HG03108 (cell line): Measurements from ENCODE around the gene KIF16B.

Source experiments
- ATAC-seq: cut with Tn5 transposase; IDR thresholded peaks from one replicate; pipeline ENCODE4 v1.9.1; 2021; ENCODE audit warnings: moderate library complexity; ENCODE audit not compliant: unreplicated experiment

The KIF16B gene

GRCh38 chr20:16556301-16556700 lies 16.9 kb downstream of the KIF16B start:
- no peak for ATAC-seq

DNA sequence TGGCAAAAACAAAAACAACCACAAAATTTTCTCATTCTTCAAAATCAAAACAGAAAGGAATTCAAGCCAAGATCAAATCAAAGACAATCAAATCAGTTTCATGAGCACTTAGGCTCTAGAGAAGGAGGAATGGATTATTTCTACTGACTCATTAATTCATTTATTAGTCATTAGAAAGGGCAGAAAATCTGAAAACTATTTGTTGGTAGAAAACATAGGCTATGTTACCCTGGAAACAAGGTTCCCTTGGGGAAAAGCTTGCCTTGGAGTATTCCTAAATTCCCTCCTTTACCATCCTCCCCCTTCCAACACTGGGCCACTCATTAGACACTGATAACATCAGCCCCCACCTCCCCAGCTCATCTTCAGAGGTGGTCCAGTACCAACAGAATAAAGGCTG lies 17.5 kb downstream of the KIF16B start:
- ATAC-seq = no peak

- ATAC-seq = no peak
These were observed 18.3 kb downstream of the KIF16B start for GRCh38 chr20:16554766-16555543.

DNA sequence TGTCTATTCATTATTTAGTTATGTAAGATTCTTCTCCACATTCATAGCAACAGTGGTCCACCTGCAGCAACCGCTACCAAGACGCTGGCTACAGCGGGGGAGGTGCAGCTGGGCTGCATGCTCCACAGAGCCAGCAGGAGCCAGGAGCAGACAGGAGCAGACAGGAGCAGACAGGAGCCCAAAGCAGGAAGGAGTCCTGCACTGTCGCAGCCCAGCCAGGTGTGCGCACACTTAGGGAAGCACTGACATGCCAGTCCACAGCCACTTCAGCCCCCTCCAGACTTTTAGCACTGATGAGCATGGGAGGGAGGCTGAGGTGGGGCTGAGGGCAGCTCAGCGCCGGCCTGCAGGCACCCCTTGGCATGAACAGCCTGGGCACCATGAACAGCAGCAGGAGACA lies 19.6 kb downstream of the KIF16B start:
- no peak for ATAC-seq

DNA sequence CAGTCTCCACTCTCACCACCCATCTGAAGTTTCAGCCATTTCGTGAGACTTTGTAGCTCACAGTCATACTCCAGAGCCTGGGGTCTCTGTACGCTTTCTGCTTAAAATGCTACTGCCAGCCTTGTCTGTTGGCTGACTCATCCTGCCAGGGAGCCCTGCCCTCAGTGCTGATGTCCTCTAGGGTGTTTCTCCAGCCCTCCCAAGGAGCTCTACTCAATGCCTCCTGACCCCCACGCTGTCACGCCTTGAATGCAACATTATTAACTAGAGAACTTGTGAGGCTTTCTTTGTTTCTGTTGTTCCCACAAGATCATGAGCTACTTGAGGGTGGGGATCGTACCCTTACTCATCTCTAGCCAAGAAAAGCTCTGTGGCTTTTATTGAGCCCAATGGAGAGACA lies 20.1 kb downstream of the KIF16B start:
- ATAC-seq = no peak

GRCh38 chr20:16552015-16552414 lies 21.2 kb downstream of the KIF16B start:
- ATAC-seq = no peak

- no peak for ATAC-seq
These were observed 21.6 kb downstream of the KIF16B start for GRCh38 chr20:16551607-16552006.

DNA sequence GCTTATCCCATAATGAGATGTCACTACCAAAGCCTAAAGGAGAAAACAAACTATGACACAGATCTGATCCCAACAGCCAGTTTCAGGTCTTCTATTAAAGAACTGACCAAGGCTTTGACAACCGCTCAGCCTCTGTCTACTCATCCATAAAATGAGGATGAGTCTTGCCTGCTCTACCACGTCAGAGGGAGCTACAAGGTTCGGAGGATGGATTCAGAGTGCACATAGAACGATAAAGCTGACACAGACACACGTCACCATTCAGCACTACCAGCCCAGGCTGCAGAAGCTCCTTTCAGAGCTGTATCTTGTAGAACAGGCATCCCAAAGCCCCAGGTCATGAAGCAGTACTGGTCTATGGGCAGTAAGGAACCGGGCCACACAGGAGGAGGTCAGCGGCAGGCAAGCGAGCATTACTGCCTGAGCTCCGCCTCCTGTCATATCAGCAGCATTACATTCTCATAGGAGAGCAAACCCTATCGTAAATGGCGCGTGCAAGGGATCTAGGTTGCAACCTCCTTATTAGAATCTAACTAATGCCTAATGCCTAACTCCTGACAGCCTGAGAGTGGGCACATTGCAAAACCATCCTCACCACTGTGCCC lies 25.1 kb downstream of the KIF16B start:
- no peak for ATAC-seq

DNA sequence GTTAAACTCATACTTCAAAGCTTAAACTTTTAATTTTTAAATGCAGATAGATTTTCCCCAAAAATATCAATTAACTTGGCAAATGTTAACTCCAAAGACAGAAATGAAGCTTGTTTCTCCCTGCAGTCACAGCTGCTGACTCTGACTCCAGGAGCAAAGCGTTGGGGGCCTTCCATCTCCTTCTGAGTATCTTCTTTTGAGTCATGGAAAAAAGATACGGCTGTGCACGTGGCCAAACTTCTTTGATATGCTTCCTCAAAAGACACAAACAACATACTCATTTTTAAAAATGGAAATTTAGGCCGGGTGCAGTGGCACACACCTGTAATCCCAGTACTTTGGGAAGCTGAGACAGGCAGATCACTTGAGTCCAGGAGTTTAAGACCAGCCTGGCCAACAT lies 28.3 kb downstream of the KIF16B start:
- ATAC-seq = no peak

DNA sequence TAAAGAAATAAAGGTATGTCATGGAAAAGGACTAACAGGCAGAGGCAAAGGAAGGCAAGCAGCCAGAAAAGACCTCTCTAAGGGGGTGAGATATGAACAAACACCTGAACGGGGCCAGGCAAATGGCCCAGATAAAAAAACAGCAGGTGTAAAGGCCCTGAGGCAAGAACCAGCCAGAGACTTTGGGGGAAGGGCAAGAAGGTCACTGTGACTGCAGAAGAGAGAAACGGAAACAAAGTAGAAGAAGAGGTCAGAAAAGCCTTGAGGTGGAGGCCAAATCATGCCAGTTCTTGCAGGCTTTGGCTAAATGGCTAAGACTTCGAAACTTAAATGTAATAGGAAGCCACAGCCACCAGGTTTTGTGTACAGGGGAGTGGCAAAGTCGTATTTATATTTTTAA lies 30.8 kb downstream of the KIF16B start:
- ATAC-seq = no peak

- no peak for ATAC-seq
These were observed 31.4 kb downstream of the KIF16B start for GRCh38 chr20:16541878-16542277.

GRCh38 chr20:16541226-16541625 lies 32.0 kb downstream of the KIF16B start:
- no peak for ATAC-seq

GRCh38 chr20:16539280-16540021 lies 33.8 kb downstream of the KIF16B start:
- ATAC-seq = no peak

DNA sequence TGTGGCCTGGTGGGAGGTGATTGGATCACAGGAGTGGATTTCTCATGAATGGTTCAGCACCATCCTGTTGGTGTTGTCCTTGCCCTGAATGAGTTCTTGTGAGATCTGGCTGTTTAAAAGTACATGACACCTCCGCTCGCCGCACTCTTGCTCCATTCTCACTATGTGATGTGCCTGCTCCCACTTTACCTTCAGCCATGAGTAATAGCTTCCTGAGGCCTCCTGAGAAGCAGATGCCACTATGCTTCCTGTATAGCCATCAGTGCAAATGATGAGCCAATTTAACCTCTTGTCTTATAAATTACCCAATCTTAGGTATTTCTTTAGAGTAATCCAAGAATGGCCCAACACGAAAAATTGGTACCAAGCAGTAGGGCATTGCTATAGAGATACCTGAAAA lies 34.5 kb downstream of the KIF16B start:
- no peak for ATAC-seq

DNA sequence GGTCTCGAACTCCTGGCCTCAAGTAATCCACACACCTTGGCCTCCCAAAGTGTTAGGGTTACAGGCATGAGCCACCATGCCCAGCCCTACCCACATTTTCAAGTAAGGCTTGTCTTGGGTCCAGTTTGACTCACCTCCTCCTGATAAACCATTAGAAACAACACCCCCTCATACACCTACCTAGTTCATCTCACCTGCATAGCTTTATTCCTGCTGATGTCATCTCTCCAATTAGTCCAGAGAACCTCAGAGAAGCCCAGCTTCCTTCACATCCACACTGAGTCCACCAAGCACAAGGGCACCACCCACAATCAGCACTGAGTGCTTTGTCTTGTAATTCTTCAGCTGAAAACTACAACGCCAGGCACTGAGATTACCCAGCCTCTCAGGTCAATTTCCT lies 35.3 kb downstream of the KIF16B start:
- ATAC-seq = no peak

- ATAC-seq = no peak
These were observed 36.1 kb downstream of the KIF16B start for GRCh38 chr20:16537025-16537665.

DNA sequence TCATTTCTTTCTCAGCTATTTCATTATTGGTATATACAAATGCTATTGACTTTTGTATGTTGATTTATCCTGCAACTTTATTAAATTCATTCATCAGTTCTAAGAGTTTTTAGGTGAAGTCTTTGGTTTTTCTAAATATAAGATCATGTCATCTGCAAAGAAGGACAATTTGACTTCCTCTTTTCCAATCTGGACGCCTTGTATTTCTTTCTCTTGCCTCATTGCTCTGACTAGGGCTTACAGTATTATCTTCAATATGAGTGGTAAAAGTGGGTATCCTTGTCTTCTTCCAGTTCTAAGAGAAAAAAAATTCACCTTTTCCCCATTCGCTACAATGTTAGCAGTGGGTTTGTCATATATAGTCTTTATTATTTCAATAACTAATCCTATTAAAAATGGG lies 38.0 kb downstream of the KIF16B start:
- ATAC-seq = no peak

DNA sequence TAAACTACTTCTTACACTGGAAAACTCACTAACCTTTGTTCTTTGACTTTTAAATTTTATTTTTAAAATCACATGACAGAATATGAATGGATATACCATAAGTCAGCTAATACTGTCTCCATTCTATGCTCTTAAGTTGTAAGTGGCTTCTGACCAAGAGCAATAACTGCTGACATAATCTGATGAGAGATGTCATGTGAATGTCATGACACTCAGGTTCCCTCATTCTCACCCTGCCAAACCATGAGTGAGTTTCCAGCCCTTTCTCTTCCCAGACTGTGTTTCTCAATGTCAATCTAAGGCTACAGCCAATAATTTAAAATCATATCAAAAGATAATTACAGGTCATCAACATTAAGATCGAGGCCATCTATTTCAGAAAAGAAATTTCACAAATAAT lies 39.7 kb downstream of the KIF16B start:
- ATAC-seq = no peak

GRCh38 chr20:16531485-16531884 lies 41.8 kb downstream of the KIF16B start:
- no peak for ATAC-seq

GRCh38 chr20:16530201-16530681 lies 43.0 kb downstream of the KIF16B start:
- no peak for ATAC-seq

- no peak for ATAC-seq
These were observed 45.2 kb downstream of the KIF16B start for GRCh38 chr20:16528078-16528477.
